SK-N-SH treated with all-trans-retinoic acid at 6 μM for 48 hours (cell line): Measurements from ENCODE around the gene IKZF2.

Experiments used
- ARNTL ChIP-seq: fragments of 450-650 bp; formaldehyde crosslinking; IDR thresholded peaks from 2 replicates; pipeline ENCODE4 v1.5.0; 2020; ENCODE audit warnings: low read depth, mild to moderate bottlenecking, moderate library complexity, borderline replicate concordance
- CSRNP3 ChIP-seq: fragments of 250-450 bp; sonication (Bioruptor Pico); IDR thresholded peaks from 2 replicates; pipeline ENCODE4 v1.5.1; 2021; ENCODE audit warnings: mild to moderate bottlenecking, moderate library complexity
- ESRRG ChIP-seq: fragments of 250-450 bp; sonication (Bioruptor Pico); IDR thresholded peaks from 2 replicates; pipeline ENCODE4 v1.6.1; 2021; ENCODE audit warnings: mild to moderate bottlenecking
- GLIS3 ChIP-seq: fragments of 250-450 bp; sonication (Bioruptor Pico); IDR thresholded peaks from 2 replicates; pipeline ENCODE4 v1.5.0; 2020; ENCODE audit warnings: mild to moderate bottlenecking, moderate library complexity
- PATZ1 ChIP-seq: fragments of 250-450 bp; sonication (Bioruptor Pico); IDR thresholded peaks from 2 replicates; pipeline ENCODE4 v1.8.0; 2020; ENCODE audit warnings: mild to moderate bottlenecking, moderate library complexity, borderline replicate concordance
- PPARA ChIP-seq: fragments of 250-450 bp; sonication (Bioruptor Pico); IDR thresholded peaks from 2 replicates; pipeline ENCODE4 v1.5.0; 2020; ENCODE audit warnings: mild to moderate bottlenecking, borderline replicate concordance
- RARB ChIP-seq: fragments of 250-450 bp; sonication (Bioruptor Pico); IDR thresholded peaks from 2 replicates; pipeline ENCODE4 v1.8.0; 2021; ENCODE audit warnings: mild to moderate bottlenecking, moderate library complexity
- ZFP3 ChIP-seq: fragments of 250-450 bp; sonication (Bioruptor Pico); IDR thresholded peaks from 2 replicates; pipeline ENCODE4 v1.5.0; 2020; ENCODE audit warnings: mild to moderate bottlenecking, moderate library complexity
- ZFP30 ChIP-seq: fragments of 450-650 bp; formaldehyde crosslinking; IDR thresholded peaks from 2 replicates; pipeline ENCODE4 v1.5.0; 2022; ENCODE audit warnings: mild to moderate bottlenecking, moderate library complexity

- no peak for TF ChIP-seq RARB (CRISPR knock-in tag)
- no peak for TF ChIP-seq GLIS3 (CRISPR knock-in tag)
- TF ChIP-seq PPARA = no peak
- TF ChIP-seq CSRNP3 (CRISPR knock-in tag) = no peak
- TF ChIP-seq ZFP3 (CRISPR knock-in tag) = no peak
- TF ChIP-seq ESRRG (CRISPR knock-in tag) = no peak
- TF ChIP-seq PATZ1 (CRISPR knock-in tag) = no peak
- TF ChIP-seq ZFP30 = no peak
- no peak for TF ChIP-seq ARNTL
These were observed 62.0 kb downstream of the IKZF2 start for GRCh38 chr2:213089438-213089837.
